ENCODE results near the gene FOXRED1. TPM values are rescaled to one million over a fixed set of nuclear protein-coding genes. Genes with fewer than 3 reads are reported as not detected.
A peak's percentile ranks its signal among the peaks of the same experiment; 100 is the strongest.

The FOXRED1 gene
- total and polyA plus RNA-seq, 10 of the 15 experiments (the other 5 are each of a cell fraction or from before 2014, with no cell fraction given) = 9.9 to 67.7 (median 38.0) TPM

DNA sequence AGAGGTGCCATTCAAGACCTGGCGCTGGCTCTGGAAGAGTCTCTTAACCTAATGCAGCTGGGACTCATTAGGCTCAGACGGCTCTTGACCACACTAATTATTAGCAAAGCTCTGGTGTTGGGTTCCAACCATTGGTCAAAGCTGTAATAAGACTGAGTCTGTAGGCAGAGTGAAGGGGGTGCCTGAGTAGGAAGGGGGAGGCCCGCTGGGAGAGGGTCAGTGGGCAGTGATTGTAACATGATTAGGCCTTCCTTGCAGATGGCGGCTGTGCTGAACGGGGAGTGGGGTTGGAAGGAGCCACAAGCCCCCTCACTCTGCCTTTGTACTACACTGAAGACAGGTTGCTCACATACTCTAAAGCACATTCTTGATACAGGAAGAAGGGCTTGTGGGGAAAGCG is 5.5 kb upstream of the FOXRED1 start (continued):
- no peak for TF ChIP-seq SMAD5 (IDR thresholded peaks at IDR 0.05; ENCODE audit: low read depth)

DNA sequence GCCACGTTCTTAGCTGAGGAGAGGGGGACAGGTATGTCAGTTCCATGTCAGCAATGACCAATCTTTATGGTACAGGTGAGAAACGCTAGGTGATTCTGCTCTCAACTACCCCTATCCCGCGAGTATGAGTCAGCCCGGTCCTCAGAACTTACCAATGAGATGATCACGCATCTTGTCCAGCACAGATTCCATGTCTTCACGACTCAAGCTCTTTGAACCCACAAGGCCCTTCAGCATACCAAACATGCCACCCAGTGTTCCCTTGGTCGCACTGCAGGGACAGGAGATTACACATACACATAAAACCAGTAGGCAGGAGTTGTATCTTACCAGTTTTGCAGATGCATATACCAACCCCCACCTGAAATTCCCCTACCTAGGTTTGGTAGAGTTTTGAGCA is 3.1 kb upstream of the FOXRED1 start:
- no peak for DNase-seq (ENCODE audit: low read depth, low spot score)
- POLR2A ChIA-PET = no interaction called here
- WGBS (ENCODE audit: insufficient coverage, insufficient replicate concordance, low lambda C conversion rate, missing lambda C conversion rate) = 97% methylated on average over 8 of the region's 8 CpGs

More for the DNA sequence above, 3.1 kb upstream of the FOXRED1 start:
- ChIA-PET SMC1A (ENCODE audit: uncharacterized antibody, unreplicated experiment) (no interaction called here), RAD21 (ENCODE audit: unreplicated experiment) (no interaction called here), CTCF (no interaction called here)
- 0 out of 2 replicates have a peak, but pooled peaks have one; percentile 34 for TF ChIP-seq POLR2AphosphoS5 (IDR thresholded peaks at IDR 0.05; ENCODE audit: low read length)
- 0 out of 6 replicates have a peak, but pooled peaks of 1 of the 3 experiments have one; percentile 1 for TF ChIP-seq CTCF (IDR thresholded peaks at IDR 0.05 in 2 of 3, conservative IDR thresholded peaks at IDR 0.05 in 1 of 3; ENCODE audit: control insufficient read depth in 2 of 3, extremely low read depth in 1 of 3, insufficient read depth in 1 of 3, low read depth in 3 of 3, low read length in 3 of 3)
- no peak for TF ChIP-seq TCF3 (IDR thresholded peaks at IDR 0.05; ENCODE audit: borderline replicate concordance, insufficient read depth, low read depth, low read length)
- TF ChIP-seq, protein P1, sequence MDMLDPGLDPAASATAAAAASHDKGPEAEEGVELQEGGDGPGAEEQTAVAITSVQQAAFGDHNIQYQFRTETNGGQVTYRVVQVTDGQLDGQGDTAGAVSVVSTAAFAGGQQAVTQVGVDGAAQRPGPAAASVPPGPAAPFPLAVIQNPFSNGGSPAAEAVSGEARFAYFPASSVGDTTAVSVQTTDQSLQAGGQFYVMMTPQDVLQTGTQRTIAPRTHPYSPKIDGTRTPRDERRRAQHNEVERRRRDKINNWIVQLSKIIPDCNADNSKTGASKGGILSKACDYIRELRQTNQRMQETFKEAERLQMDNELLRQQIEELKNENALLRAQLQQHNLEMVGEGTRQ (IDR thresholded peaks at IDR 0.05; ENCODE audit: borderline replicate concordance, low read depth, low read length) = no peak
- no peak for TF ChIP-seq MYB (IDR thresholded peaks at IDR 0.05; ENCODE audit: borderline replicate concordance, low read depth, low read length)
- no peak for TF ChIP-seq JUNB (IDR thresholded peaks at IDR 0.05)
- no peak for TF ChIP-seq PAX8 (IDR thresholded peaks at IDR 0.05)
- TF ChIP-seq CREM (IDR thresholded peaks at IDR 0.05; ENCODE audit: low read depth) = no peak
- no peak for TF ChIP-seq TARDBP (IDR thresholded peaks at IDR 0.05; ENCODE audit: borderline replicate concordance)
- TF ChIP-seq RAD21 (IDR thresholded peaks at IDR 0.05; ENCODE audit: insufficient read depth, low read depth, low read length) = 0 out of 2 replicates have a peak, but pooled peaks have one; percentile 5
- no peak for TF ChIP-seq HSF1 (IDR thresholded peaks at IDR 0.05; ENCODE audit: low read depth, low read length)
- FAIRE-seq = no peak
- BruUV-seq (replicated peaks) = no TSS peak
- no peak overlapping the region for H3K4me2 ChIP-seq (ENCODE audit: control insufficient read depth, insufficient read depth)
- peaks cover 3% of the 10 kb centered on the region; the same call in 1 of the 2 replicates for H3K4me1 ChIP-seq (ENCODE audit: control insufficient read depth, insufficient read depth, low read length)
- no peak overlapping the region for H2AFZ ChIP-seq (ENCODE audit: control insufficient read depth, low read depth, low read length)
- H3K9me3 ChIP-seq (replicated peaks; ENCODE audit: control insufficient read depth, insufficient read depth, low read length) = no peaks in the 10 kb centered on the region
- intact Hi-C loops (cut with micrococcal nuclease; ENCODE audit: unreplicated experiment) = loop anchor here (5.0 kb wide), 1 partner anchor 54 kb away; the partner anchor contains the start of genes FAM118B and RPUSD4
- H3K4me3 ChIP-seq = no peak overlapping the region
- H3K36me3 ChIP-seq (ENCODE audit: control insufficient read depth in 2 of 2, insufficient read depth in 2 of 2, low read length in 1 of 2) = peaks cover 29 to 60% of the 10 kb centered on the region in 2 experiments
- no peaks in the 10 kb centered on the region; the same call in 1 of the 2 replicates for H4K20me1 ChIP-seq (ENCODE audit: control insufficient read depth, insufficient read depth)
- no peak for ATAC-seq
- no peaks in the 10 kb centered on the region for H3K27me3 ChIP-seq (replicated peaks in 1 of 2; ENCODE audit: control insufficient read depth in 2 of 2, insufficient read depth in 2 of 2, low read length in 1 of 2)
- H3K79me2 ChIP-seq (ENCODE audit: control insufficient read depth, insufficient read depth, low read length) = peaks cover 37% of the 10 kb centered on the region
- in situ Hi-C loops (cut with MboI) = no loop called here
- H3K9ac ChIP-seq (ENCODE audit: control insufficient read depth, insufficient read depth, low read length) = no peak overlapping the region
- H3K27ac ChIP-seq (ENCODE audit: control insufficient read depth, insufficient read depth) = no peak overlapping the region

Data from GM12878 (cell line).